OCI-LY7 (cell line): ENCODE measurements around the gene TSPYL6. TPM values are rescaled to one million over a fixed set of nuclear protein-coding genes. Genes with fewer than 3 reads are reported as not detected.

Experiments used
- BruUV-seq: library from RNA; stranded (reverse); fragments of 400-500 nt; replicated peaks from 2 replicates; lab custom pipeline; 2021; lab: Mats Ljungman, UMichigan
- CTCF ChIA-PET: fragments of 300-600 bp; sonication (Branson Sonifier 250); formaldehyde crosslinking; loops from one replicate; lab custom pipeline; 2022; ENCODE audit warnings: antibody characterized with exemption; ENCODE audit not compliant: unreplicated experiment; lab: Charles Lee
- POLR2A ChIA-PET: fragments of 300-600 bp; sonication (Branson Sonifier 250); formaldehyde crosslinking; loops from one replicate; lab custom pipeline; 2022; ENCODE audit warnings: antibody characterized with exemption; lab: Charles Lee
- DNase-seq: peaks from one replicate; pipeline ENCODE4 v3.0.0-alpha.2; 2015; ENCODE audit warnings: low spot score
- H2AFZ ChIP-seq: fragments of 200-600 bp; sonication (generic), shearing (Covaris generic); 2 replicates; pipeline ENCODE4 v1.6.1; 2014; ENCODE audit warnings: mild to moderate bottlenecking, antibody characterized with exemption, low read length, moderate library complexity
- H3K27ac ChIP-seq: fragments of 200-600 bp; sonication (generic); 2 replicates; pipeline ENCODE4 v1.5.1; 2014; ENCODE audit warnings: mixed run types, low read depth, mild to moderate bottlenecking, moderate library complexity, low read length, inconsistent platforms; ENCODE audit not compliant: poor library complexity, severe bottlenecking
- H3K36me3 ChIP-seq: fragments of 200-600 bp; sonication (generic); 2 replicates; pipeline ENCODE4 v1.6.1; 2014; ENCODE audit warnings: mild to moderate bottlenecking, antibody characterized with exemption, low read length, moderate library complexity, mixed read lengths; ENCODE audit not compliant: insufficient read depth
- H3K4me1 ChIP-seq: fragments of 200-600 bp; sonication (generic); 2 replicates; pipeline ENCODE4 v1.5.1; 2014; ENCODE audit warnings: mild to moderate bottlenecking, low read length; ENCODE audit not compliant: insufficient read depth, poor library complexity, severe bottlenecking
- H3K4me2 ChIP-seq: fragments of 200-600 bp; sonication (generic); 2 replicates; pipeline ENCODE4 v1.6.1; 2014; ENCODE audit warnings: mild to moderate bottlenecking, low read length
- H3K4me3 ChIP-seq: fragments of 200-600 bp; sonication (generic); 2 replicates; pipeline ENCODE4 v1.5.1; 2014; ENCODE audit warnings: mild to moderate bottlenecking, low read depth, low read length; ENCODE audit not compliant: poor library complexity, severe bottlenecking
- H3K79me2 ChIP-seq: fragments of 200-600 bp; sonication (generic); 2 replicates; pipeline ENCODE4 v1.6.1; 2016; ENCODE audit warnings: low read depth, mild to moderate bottlenecking, low read length, moderate library complexity, mixed read lengths; ENCODE audit not compliant: insufficient read depth
- H3K9me2 ChIP-seq: fragments of 200-600 bp; sonication (generic); 2 replicates; pipeline ENCODE4 v1.6.1; 2016; ENCODE audit warnings: mild to moderate bottlenecking, low read length, mixed read lengths; ENCODE audit not compliant: insufficient read depth
- H3K9me3 ChIP-seq: fragments of 200-600 bp; sonication (generic); 2 replicates; pipeline ENCODE4 v1.6.1; 2014; ENCODE audit warnings: mild to moderate bottlenecking, mixed run types, low read length, mixed read lengths
- H4K20me1 ChIP-seq: fragments of 200-600 bp; sonication (generic); 2 replicates; pipeline ENCODE4 v1.6.1; 2014; ENCODE audit warnings: mild to moderate bottlenecking, antibody characterized with exemption, low read length, moderate library complexity, mixed read lengths; ENCODE audit not compliant: insufficient read depth
- EZH2phosphoT487 ChIP-seq: fragments of 200-600 bp; sonication (generic); IDR thresholded peaks from 2 replicates; pipeline ENCODE4 v1.6.1; 2018; ENCODE audit warnings: low read depth, borderline replicate concordance, mild to moderate bottlenecking, mixed run types, antibody characterized with exemption, low read length, moderate library complexity, mixed read lengths
- intact Hi-C: fragments of 100-400 bp; cut with micrococcal nuclease; formaldehyde crosslinking; loops from one replicate; pipeline ENCODE4 v1.10.0; 2022; ENCODE audit not compliant: unreplicated experiment
- total RNA-seq, 2 experiments: library from RNA; depleted of rRNA in 1 of 2; stranded (reverse); fragments of >200 nt in 1 of 2; shearing (Covaris generic) in 1 of 2; gene quantifications; 2 replicates each; pipeline ENCODE4 v1.2.3, GENCODE V29; 2014 to 2022
- TF ChIP-seq, protein P1 (sequence below): fragments of 200-600 bp; sonication (generic); conservative IDR thresholded peaks from 2 replicates; pipeline ENCODE4 v1.5.1; 2014; ENCODE audit warnings: mild to moderate bottlenecking, antibody characterized with exemption, low read length, moderate library complexity, mixed read lengths

TSPYL6 gene
- total RNA-seq, 2 experiments from 2014 or later, result not detected

DNA sequence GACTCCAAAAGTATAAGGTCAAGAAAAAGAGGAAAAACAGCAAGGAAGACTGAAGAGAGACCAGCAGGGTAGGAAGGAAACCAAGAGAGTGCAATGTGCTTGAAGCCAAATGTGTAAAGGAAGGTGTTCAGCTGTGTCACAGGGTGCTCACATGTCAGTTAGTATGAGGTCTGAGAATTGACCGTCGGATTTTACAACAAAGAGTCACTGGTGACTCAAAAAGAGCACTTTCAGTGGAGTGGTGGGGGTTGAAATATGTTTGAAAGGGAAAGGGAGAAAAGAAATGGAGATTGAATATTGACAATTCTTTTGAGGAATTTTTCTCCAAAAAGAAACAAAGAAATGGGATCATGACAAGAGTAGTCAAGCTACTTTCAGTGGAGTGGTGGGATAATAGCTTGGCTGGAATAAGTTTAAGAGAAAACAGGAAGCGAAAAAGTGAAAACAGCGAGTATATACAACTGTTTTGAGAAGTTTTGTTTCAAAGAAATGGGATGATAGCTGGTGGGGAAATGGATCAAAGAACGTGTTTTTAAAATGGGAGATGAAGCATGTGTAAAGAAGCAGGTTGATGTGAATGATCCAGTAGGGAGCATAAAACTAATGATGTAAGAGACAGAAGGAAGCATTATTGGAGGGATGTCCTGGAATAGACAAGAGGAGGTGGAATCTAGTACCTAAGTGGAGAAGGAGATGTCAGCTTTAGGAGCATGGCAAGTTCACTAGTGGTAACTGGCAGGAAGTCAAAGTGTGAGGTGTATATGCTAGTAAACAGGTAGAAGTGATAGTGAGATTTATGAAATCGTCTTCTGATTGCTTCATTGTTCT lies 3.6 kb upstream of the TSPYL6 start:
- BruUV-seq, result no TSS peak
- DNase-seq, result no peak
- POLR2A ChIA-PET, result interaction anchor here (0.5 to 0.6 kb wide), 2 partner anchors 10 to 51 kb away, joined by 3 to 5 read pairs; no protein-coding TSS in a partner anchor
- H3K9me2 ChIP-seq, result no peaks in the 10 kb centered on the region
- no peaks in the 10 kb centered on the region for H3K36me3 ChIP-seq
- no peak overlapping the region for H3K27ac ChIP-seq
- no peak overlapping the region for H3K4me3 ChIP-seq
- CTCF ChIA-PET, result no interaction called here
- H3K9me3 ChIP-seq, result no peaks in the 10 kb centered on the region; the same call in 1 of the 2 replicates
- H3K4me1 ChIP-seq, result no peaks in the 10 kb centered on the region
- intact Hi-C loops, result no loop called here
- no peaks in the 10 kb centered on the region for H3K79me2 ChIP-seq
- TF ChIP-seq EZH2phosphoT487, result no peak
- TF ChIP-seq, protein P1, sequence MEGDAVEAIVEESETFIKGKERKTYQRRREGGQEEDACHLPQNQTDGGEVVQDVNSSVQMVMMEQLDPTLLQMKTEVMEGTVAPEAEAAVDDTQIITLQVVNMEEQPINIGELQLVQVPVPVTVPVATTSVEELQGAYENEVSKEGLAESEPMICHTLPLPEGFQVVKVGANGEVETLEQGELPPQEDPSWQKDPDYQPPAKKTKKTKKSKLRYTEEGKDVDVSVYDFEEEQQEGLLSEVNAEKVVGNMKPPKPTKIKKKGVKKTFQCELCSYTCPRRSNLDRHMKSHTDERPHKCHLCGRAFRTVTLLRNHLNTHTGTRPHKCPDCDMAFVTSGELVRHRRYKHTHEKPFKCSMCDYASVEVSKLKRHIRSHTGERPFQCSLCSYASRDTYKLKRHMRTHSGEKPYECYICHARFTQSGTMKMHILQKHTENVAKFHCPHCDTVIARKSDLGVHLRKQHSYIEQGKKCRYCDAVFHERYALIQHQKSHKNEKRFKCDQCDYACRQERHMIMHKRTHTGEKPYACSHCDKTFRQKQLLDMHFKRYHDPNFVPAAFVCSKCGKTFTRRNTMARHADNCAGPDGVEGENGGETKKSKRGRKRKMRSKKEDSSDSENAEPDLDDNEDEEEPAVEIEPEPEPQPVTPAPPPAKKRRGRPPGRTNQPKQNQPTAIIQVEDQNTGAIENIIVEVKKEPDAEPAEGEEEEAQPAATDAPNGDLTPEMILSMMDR, result no peak
- no peak overlapping the region for H2AFZ ChIP-seq
- H4K20me1 ChIP-seq, result no peaks in the 10 kb centered on the region
- no peak overlapping the region for H3K4me2 ChIP-seq

- POLR2A ChIA-PET, result no interaction called here
- no peaks in the 10 kb centered on the region for H3K9me3 ChIP-seq
- intact Hi-C loops, result no loop called here
Measured at GRCh38 chr2:54258166-54258565, 2.1 kb upstream of the TSPYL6 start.

More at GRCh38 chr2:54258166-54258565, 2.1 kb upstream of the TSPYL6 start:
- H3K79me2 ChIP-seq, result no peaks in the 10 kb centered on the region
- CTCF ChIA-PET, result no interaction called here
- H3K4me1 ChIP-seq, result no peaks in the 10 kb centered on the region
- H3K9me2 ChIP-seq, result no peaks in the 10 kb centered on the region
- no peak overlapping the region for H3K4me2 ChIP-seq
- H3K27ac ChIP-seq, result no peak overlapping the region
- DNase-seq, result no peak
- no peak overlapping the region for H3K4me3 ChIP-seq
- no peaks in the 10 kb centered on the region for H4K20me1 ChIP-seq
- no TSS peak for BruUV-seq
- no peaks in the 10 kb centered on the region for H3K36me3 ChIP-seq
- TF ChIP-seq, protein P1, result no peak
- no peak for TF ChIP-seq EZH2phosphoT487
- H2AFZ ChIP-seq, result no peak overlapping the region
